HepG2 (cell line): ENCODE measurements around the gene DUSP7. TPM values are rescaled to one million over a fixed set of nuclear protein-coding genes. Genes with fewer than 3 reads are reported as not detected.
A peak's percentile ranks its signal among the peaks of the same experiment; 100 is the strongest.

Experiments used
- ATAC-seq: fragments of 200-7000 bp; cut with Tn5 transposase; 3 replicates; pipeline ENCODE4 v1.9.1; 2020; ENCODE audit warnings: mild to moderate bottlenecking, moderate library complexity
- BruUV-seq: library from RNA; stranded (reverse); fragments of 400-500 nt; replicated peaks from 2 replicates; lab custom pipeline; 2021; lab: Mats Ljungman, UMichigan
- CTCF ChIA-PET: fragments of 300-600 bp; formaldehyde crosslinking; extraction: SDS; loops from one replicate; lab custom pipeline; 2021; ENCODE audit warnings: low total read pairs, inconsistent platforms, low intra/inter-chr PET ratio; lab: Yijun Ruan, JAX
- POLR2A ChIA-PET: fragments of 350-600 bp; sonication (Branson Sonifier 250); formaldehyde crosslinking; loops from one replicate; lab custom pipeline; 2020; ENCODE audit warnings: antibody characterized with exemption, inconsistent platforms; lab: Yijun Ruan, JAX
- DNase-seq: peaks from one replicate; pipeline ENCODE4 v3.0.0-alpha.2; 2015; ENCODE audit warnings: low spot score
- FAIRE-seq: peaks from 3 replicates; lab custom pipeline; 2011; peaks lifted over from hg19 to GRCh38; lab: Jason Lieb, UNC
- H2AFZ ChIP-seq: one replicate; pipeline ENCODE4 v1.6.1; 2011; ENCODE audit warnings: low read length, inconsistent platforms
- H3K27ac ChIP-seq: fragments of 300-600 bp; 3 replicates; pipeline ENCODE4 v1.8.0; 2011; ENCODE audit warnings: mixed run types, mild to moderate bottlenecking, mixed read lengths, low read length, inconsistent platforms; ENCODE audit not compliant: insufficient read depth; ENCODE audit errors: extremely low read length
- H3K27me3 ChIP-seq, 2 experiments: fragments of 200-600 bp in 1 of 2; 2 replicates in 1 of 2; 3 replicates in 1 of 2; pipeline versions ENCODE4 v1.6.0 to v1.8.0; 2011; ENCODE audit warnings: low read length in 2 of 2, mild to moderate bottlenecking in 2 of 2, moderate library complexity in 2 of 2, inconsistent platforms in 1 of 2; ENCODE audit not compliant: insufficient read depth in 2 of 2, control insufficient read depth in 1 of 2
- H3K36me3 ChIP-seq, 2 experiments: fragments of 200-600 bp in 1 of 2; replicated peaks in 1 of 2; 2 replicates in 1 of 2; 3 replicates in 1 of 2; pipeline versions ENCODE4 v1.5.1 to v1.8.0; 2011; ENCODE audit warnings: low read length in 2 of 2, inconsistent platforms in 1 of 2; ENCODE audit not compliant: insufficient read depth in 2 of 2, control insufficient read depth in 1 of 2
- H3K4me1 ChIP-seq: 2 replicates; pipeline ENCODE4 v1.5.1; 2012; ENCODE audit warnings: low read length, inconsistent platforms; ENCODE audit not compliant: insufficient read depth
- H3K4me2 ChIP-seq: 2 replicates; pipeline ENCODE4 v1.6.0; 2011; ENCODE audit warnings: low read depth, low read length, inconsistent platforms
- H3K4me3 ChIP-seq, 3 experiments: fragments of 200-600 bp in 1 of 3; sonication (generic), shearing (Covaris generic) in 1 of 3; replicated peaks in 1 of 3; 2 replicates each; pipeline ENCODE4 v1.5.1; 2011 to 2016; ENCODE audit warnings: low read length in 3 of 3, inconsistent platforms in 2 of 3, low read depth in 2 of 3, mild to moderate bottlenecking in 2 of 3, control low read depth in 1 of 3, mixed read lengths in 1 of 3; ENCODE audit not compliant: insufficient read depth in 1 of 3
- H3K79me2 ChIP-seq: one replicate; pipeline ENCODE4 v1.6.1; 2011; ENCODE audit warnings: low read length, inconsistent platforms; ENCODE audit not compliant: insufficient read depth
- H3K9ac ChIP-seq: 2 replicates; pipeline ENCODE4 v1.6.0; 2011; ENCODE audit warnings: mild to moderate bottlenecking, low read depth, low read length, inconsistent platforms; ENCODE audit not compliant: insufficient read depth
- H3K9me3 ChIP-seq: 2 replicates; pipeline ENCODE4 v1.5.1; 2012; ENCODE audit warnings: mild to moderate bottlenecking, low read length
- H4K20me1 ChIP-seq: 2 replicates; pipeline ENCODE4 v1.6.0; 2011; ENCODE audit warnings: inconsistent platforms, mild to moderate bottlenecking, low read length, moderate library complexity; ENCODE audit not compliant: insufficient read depth
- ARNT2 ChIP-seq: sonication (generic); formaldehyde crosslinking; IDR thresholded peaks from 2 replicates; pipeline ENCODE4 v1.8.0; 2022; ENCODE audit warnings: mild to moderate bottlenecking, low read depth, missing genetic modification reagents, moderate library complexity
- ATF5 ChIP-seq: sonication (generic); formaldehyde crosslinking; IDR thresholded peaks from 2 replicates; pipeline ENCODE4 v1.4.0; 2020; ENCODE audit warnings: mild to moderate bottlenecking, low read depth, missing genetic modification reagents
- BCL3 ChIP-seq: sonication (generic); formaldehyde crosslinking; IDR thresholded peaks from 2 replicates; pipeline ENCODE4 v1.5.1; 2020; ENCODE audit warnings: mild to moderate bottlenecking, missing genetic modification reagents, moderate library complexity
- FOSL2 ChIP-seq: sonication (generic); formaldehyde crosslinking; IDR thresholded peaks from 2 replicates; pipeline ENCODE4 v1.4.0; 2020; ENCODE audit warnings: missing genetic modification reagents
- MED1 ChIP-seq: sonication (generic); formaldehyde crosslinking; IDR thresholded peaks from 2 replicates; pipeline ENCODE4 v1.4.0; 2020; ENCODE audit warnings: missing genetic modification reagents
- MYNN ChIP-seq: sonication (generic); formaldehyde crosslinking; IDR thresholded peaks from 2 replicates; pipeline ENCODE4 v1.4.0; 2020; ENCODE audit warnings: mild to moderate bottlenecking, low read depth, missing genetic modification reagents
- ZC3H4 ChIP-seq: sonication (generic); formaldehyde crosslinking; IDR thresholded peaks from 2 replicates; pipeline ENCODE4 v1.4.0; 2020; ENCODE audit warnings: missing genetic modification reagents, borderline replicate concordance
- ZNF234 ChIP-seq: sonication (generic); formaldehyde crosslinking; conservative IDR thresholded peaks from 2 replicates; pipeline ENCODE4 v1.5.1; 2020; ENCODE audit warnings: mild to moderate bottlenecking, missing genetic modification reagents
- ZNF768 ChIP-seq: sonication (generic); formaldehyde crosslinking; IDR thresholded peaks from 2 replicates; pipeline ENCODE4 v1.4.0; 2020; ENCODE audit warnings: missing genetic modification reagents
- WGBS: methylation state at CpG from one replicate; pipeline ENCODE4 v1.1.6; 2017; ENCODE audit warnings: low lambda C conversion rate; 5-methylcytosine and 5-hydroxymethylcytosine counted together
- in situ Hi-C: cut with HindIII; loops from 2 replicates; pipeline ENCODE4 v1.10.0; 2017; ENCODE audit warnings: low pct_unique_long_range_greater_than_20kb; ENCODE audit not compliant: extremely low pct_ligation_motif_present
- intact Hi-C: fragments of 100-400 bp; cut with micrococcal nuclease; formaldehyde crosslinking; loops from one replicate; pipeline ENCODE4 v1.10.0; 2022; ENCODE audit not compliant: unreplicated experiment
- polyA plus RNA-seq, 8 experiments: library from polyadenylated mRNA; depleted of rRNA in 3 of 8; stranded (reverse) in 7 of 8; unstranded in 1 of 8; fragments of >200 nt; fragmentation: Illumina TruSeq in 4 of 8; extraction: Trizol in 4 of 8; gene quantifications; 2 replicates each; pipeline versions ENCODE4 v1.2.1 to v1.2.3, GENCODE V29; 2011 to 2016; ENCODE audit warnings: low read depth in 4 of 8, missing spikeins in 1 of 8, mixed read lengths in 1 of 8; ENCODE audit not compliant: insufficient read depth in 1 of 8
- total RNA-seq, 5 experiments: library from RNA; depleted of rRNA; stranded (reverse); fragments of >200 nt; fragmentation: Illumina TruSeq; extraction: Trizol; gene quantifications; 2 replicates each; pipeline ENCODE4 v1.2.3, GENCODE V29; 2016; ENCODE audit warnings: low read depth in 1 of 5

Gene DUSP7
- total and polyA plus RNA-seq, 2 of the 13 experiments (the other 11 are each of a cell fraction or from before 2014, with no cell fraction given), result 6.6 to 8.8 TPM

- TF ChIP-seq ZNF234 (CRISPR knock-in tag), result no peak
- no peak for TF ChIP-seq MYNN
- TF ChIP-seq ZC3H4 (CRISPR knock-in tag), result no peak
- no peak for TF ChIP-seq BCL3
- TF ChIP-seq MED1 (CRISPR knock-in tag), result no peak
- TF ChIP-seq ARNT2 (CRISPR knock-in tag), result no peak
These were observed 9.5 kb downstream of the DUSP7 start (continued) for GRCh38 chr3:52046902-52047239.

- FAIRE-seq, result no peak
- Histone ChIP-seq H3K9me3 (no peaks in the 10 kb centered on the region), H3K36me3 (peaks cover 7 to 16% of the 10 kb centered on the region in 2 experiments; a peak in 4 of 5 replicates), H2AFZ (no peak overlapping the region), H3K27me3 (no peaks in the 10 kb centered on the region; a peak in 1 of 5 replicates), H3K4me1 (peaks cover 35% of the 10 kb centered on the region), H3K9ac (peak overlapping the region; percentile 44; the same call in 1 of the 2 replicates), H4K20me1 (no peaks in the 10 kb centered on the region), H3K4me3 (peak overlapping the region in 1 of 3 experiments; percentile 22; a peak in 1 of 6 replicates), H3K79me2 (no peaks in the 10 kb centered on the region), H3K4me2 (peak overlapping the region; percentile 46), H3K27ac (no peak overlapping the region)
- DNase-seq, result no peak
- 63% methylated on average over 9 of the region's 12 CpGs for WGBS
- BruUV-seq, result no TSS peak
- intact Hi-C loops (no loop called here), in situ Hi-C loops (no loop called here)
- no peak for TF ChIP-seq ATF5 (CRISPR knock-in tag)
- TF ChIP-seq ZNF768 (CRISPR knock-in tag), result peak; percentile 25; the same call in 1 of the 2 replicates
- TF ChIP-seq FOSL2, result 0 out of 2 replicates have a peak, but pooled peaks have one; percentile 30
- ATAC-seq, result peak; percentile 15
- ChIA-PET CTCF (no interaction called here), POLR2A (interaction anchor here (0.9 to 1.2 kb wide), 2 partner anchors 11 to 68 kb away, joined by 3 to 7 read pairs; no protein-coding TSS in a partner anchor)
These were observed 10.0 kb downstream of the DUSP7 start for GRCh38 chr3:52046186-52046901.
